A673 (cell line): Measurements from ENCODE around the gene SMAD3. TPM values are rescaled to one million over a fixed set of nuclear protein-coding genes. Genes with fewer than 3 reads are reported as not detected.

Source experiments
- BruUV-seq: library from RNA; stranded (reverse); fragments of 400-500 nt; replicated peaks from 2 replicates; lab custom pipeline; 2021; lab: Mats Ljungman, UMichigan
- CTCF ChIA-PET: fragments of 300-600 bp; sonication (Branson Sonifier 250); formaldehyde crosslinking; loops from one replicate; lab custom pipeline; 2022; ENCODE audit warnings: antibody characterized with exemption; lab: Charles Lee
- POLR2A ChIA-PET: fragments of 300-600 bp; sonication (Branson Sonifier 250); formaldehyde crosslinking; loops from one replicate; lab custom pipeline; 2022; ENCODE audit warnings: antibody characterized with exemption; ENCODE audit not compliant: low non-redundant PET; lab: Charles Lee
- DNase-seq: peaks from one replicate; pipeline ENCODE4 v3.0.0-alpha.2; 2015; ENCODE audit warnings: low spot score
- H3K27ac ChIP-seq: fragments of 200-600 bp; sonication (generic); 2 replicates; pipeline ENCODE4 v1.5.1; 2016; ENCODE audit warnings: mixed run types, low read depth, mild to moderate bottlenecking, mixed read lengths, antibody characterized with exemption, low read length; ENCODE audit not compliant: poor library complexity, severe bottlenecking
- H3K27me3 ChIP-seq: fragments of 200-600 bp; sonication (generic); replicated peaks from 2 replicates; pipeline ENCODE4 v1.6.1; 2017; ENCODE audit warnings: mixed run types, low read depth, mild to moderate bottlenecking, mixed read lengths, antibody characterized with exemption, low read length; ENCODE audit not compliant: insufficient read depth, poor library complexity
- H3K36me3 ChIP-seq: fragments of 200-600 bp; sonication (generic); 2 replicates; pipeline ENCODE4 v1.6.1; 2016; ENCODE audit warnings: mixed run types, mild to moderate bottlenecking, mixed read lengths, antibody characterized with exemption, low read length; ENCODE audit not compliant: insufficient read depth, poor library complexity, severe bottlenecking
- H3K4me1 ChIP-seq: fragments of 200-600 bp; sonication (generic); 2 replicates; pipeline ENCODE4 v1.6.1; 2017; ENCODE audit warnings: mixed run types, mild to moderate bottlenecking, mixed read lengths, antibody characterized with exemption, low read length; ENCODE audit not compliant: insufficient read depth, poor library complexity, severe bottlenecking
- H3K4me3 ChIP-seq: fragments of 200-600 bp; sonication (generic); 2 replicates; pipeline ENCODE4 v1.5.1; 2016; ENCODE audit warnings: low read depth, mixed run types, mild to moderate bottlenecking, mixed read lengths, low read length; ENCODE audit not compliant: poor library complexity, severe bottlenecking
- H3K9me3 ChIP-seq: fragments of 200-600 bp; sonication (generic); 2 replicates; pipeline ENCODE4 v1.6.1; 2016; ENCODE audit warnings: mixed run types, low read depth, mild to moderate bottlenecking, mixed read lengths, antibody characterized with exemption, low read length; ENCODE audit not compliant: poor library complexity, severe bottlenecking
- EZH2 ChIP-seq: fragments of 200-600 bp; sonication (generic); IDR thresholded peaks from 2 replicates; pipeline ENCODE4 v1.6.1; 2017; ENCODE audit warnings: borderline replicate concordance, low read depth, mild to moderate bottlenecking, mixed read lengths, antibody characterized with exemption, low read length; ENCODE audit not compliant: poor library complexity, severe bottlenecking
- intact Hi-C: fragments of 100-400 bp; cut with micrococcal nuclease; formaldehyde crosslinking; loops from one replicate; pipeline ENCODE4 v1.10.0; 2022; ENCODE audit not compliant: unreplicated experiment
- total RNA-seq: library from RNA; stranded (reverse); gene quantifications from 2 replicates; pipeline ENCODE4 v1.2.3, GENCODE V29; 2021
- TF ChIP-seq, protein P1 (sequence below): fragments of 300-800, 200-600 bp; sonication (generic); conservative IDR thresholded peaks from 2 replicates; pipeline ENCODE4 v1.5.1; 2017; ENCODE audit warnings: low read depth, mild to moderate bottlenecking, antibody characterized with exemption, low read length, moderate library complexity, mixed read lengths

The SMAD3 gene
- total RNA-seq, 1 experiment from 2014 or later, result 31.0 TPM

DNA sequence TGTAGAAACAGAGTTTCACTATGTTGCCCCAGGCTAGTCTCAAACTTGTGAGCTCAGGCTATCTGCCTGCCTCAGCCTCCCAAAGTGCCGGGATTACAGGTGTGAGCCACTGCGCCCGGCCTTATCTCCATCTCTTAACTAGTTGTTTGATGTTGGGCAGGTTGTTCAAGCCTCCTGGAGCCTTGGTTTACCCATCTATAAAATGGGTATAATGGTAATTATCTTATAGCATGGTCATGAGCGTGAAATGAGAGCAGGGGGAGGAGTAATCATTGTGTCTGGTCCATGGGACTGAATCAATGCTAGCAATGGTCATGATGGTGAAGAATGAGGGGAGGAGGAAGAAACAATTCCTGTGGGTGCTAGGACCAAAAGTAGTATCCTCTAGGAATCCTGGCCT, 32.0 kb downstream of the SMAD3 start:
- Histone ChIP-seq H3K36me3 (peaks cover 4% of the 10 kb centered on the region), H3K27ac (peak overlapping the region; percentile 83), H3K4me1 (peaks cover 42% of the 10 kb centered on the region)

DNA sequence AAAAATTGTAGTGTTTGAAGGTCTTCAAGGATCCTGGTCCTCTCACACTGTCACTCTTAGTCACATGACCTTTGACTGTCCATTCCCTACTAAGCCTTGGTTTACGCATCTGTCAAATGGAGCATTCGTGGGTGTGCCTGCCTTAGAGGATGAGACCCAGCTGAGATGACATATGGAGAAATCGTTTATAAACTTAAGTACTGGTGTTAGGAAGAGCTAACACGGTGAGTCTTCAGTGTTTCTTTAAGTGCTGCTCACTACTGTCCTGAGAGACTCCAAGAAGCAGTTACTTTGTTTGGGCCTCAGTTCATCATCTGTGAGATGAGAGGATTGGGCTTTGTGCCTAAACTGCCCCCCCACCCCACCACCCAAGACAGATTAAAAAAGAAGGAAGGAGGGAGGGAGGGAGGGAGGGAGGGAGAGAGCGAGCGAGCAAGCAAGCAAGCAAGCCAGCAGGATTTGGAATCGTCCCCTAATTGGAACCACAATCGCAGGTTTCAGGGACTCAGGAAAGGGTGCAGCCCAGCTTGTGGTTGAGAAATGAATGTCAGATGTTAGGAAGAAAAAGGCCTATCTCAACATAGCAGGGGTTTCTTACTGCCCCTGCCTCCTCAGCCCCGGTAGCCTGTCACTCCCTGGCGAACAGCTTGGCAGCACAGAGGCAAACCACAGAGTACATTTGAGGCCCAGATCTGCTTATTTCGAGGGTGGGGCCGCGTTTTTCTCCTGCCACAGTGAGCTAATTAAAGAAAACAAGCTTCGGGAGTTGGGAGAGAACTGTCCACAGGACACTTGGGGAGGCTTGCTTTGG, 32.7 kb downstream of the SMAD3 start:
- H3K4me1 ChIP-seq, result peaks cover 42% of the 10 kb centered on the region
- H3K27ac ChIP-seq, result peak overlapping the region; percentile 83
- TF ChIP-seq, protein P1, sequence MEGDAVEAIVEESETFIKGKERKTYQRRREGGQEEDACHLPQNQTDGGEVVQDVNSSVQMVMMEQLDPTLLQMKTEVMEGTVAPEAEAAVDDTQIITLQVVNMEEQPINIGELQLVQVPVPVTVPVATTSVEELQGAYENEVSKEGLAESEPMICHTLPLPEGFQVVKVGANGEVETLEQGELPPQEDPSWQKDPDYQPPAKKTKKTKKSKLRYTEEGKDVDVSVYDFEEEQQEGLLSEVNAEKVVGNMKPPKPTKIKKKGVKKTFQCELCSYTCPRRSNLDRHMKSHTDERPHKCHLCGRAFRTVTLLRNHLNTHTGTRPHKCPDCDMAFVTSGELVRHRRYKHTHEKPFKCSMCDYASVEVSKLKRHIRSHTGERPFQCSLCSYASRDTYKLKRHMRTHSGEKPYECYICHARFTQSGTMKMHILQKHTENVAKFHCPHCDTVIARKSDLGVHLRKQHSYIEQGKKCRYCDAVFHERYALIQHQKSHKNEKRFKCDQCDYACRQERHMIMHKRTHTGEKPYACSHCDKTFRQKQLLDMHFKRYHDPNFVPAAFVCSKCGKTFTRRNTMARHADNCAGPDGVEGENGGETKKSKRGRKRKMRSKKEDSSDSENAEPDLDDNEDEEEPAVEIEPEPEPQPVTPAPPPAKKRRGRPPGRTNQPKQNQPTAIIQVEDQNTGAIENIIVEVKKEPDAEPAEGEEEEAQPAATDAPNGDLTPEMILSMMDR, result no peak
- TF ChIP-seq EZH2, result no peak
- H3K27me3 ChIP-seq, result no peaks in the 10 kb centered on the region
- peaks cover 4% of the 10 kb centered on the region for H3K36me3 ChIP-seq
- H3K4me3 ChIP-seq, result no peak overlapping the region
- CTCF ChIA-PET, result no interaction called here
- intact Hi-C loops, result no loop called here
- no peaks in the 10 kb centered on the region for H3K9me3 ChIP-seq
- no TSS peak for BruUV-seq
- DNase-seq, result peak; percentile 76
- POLR2A ChIA-PET, result no interaction called here

More for the DNA sequence above, 32.0 kb downstream of the SMAD3 start:
- intact Hi-C loops, result no loop called here
- Histone ChIP-seq H3K4me3 (no peak overlapping the region), H3K9me3 (no peaks in the 10 kb centered on the region), H3K27me3 (no peaks in the 10 kb centered on the region)
- no TSS peak for BruUV-seq
- TF ChIP-seq, protein P1, result no peak
- no peak for TF ChIP-seq EZH2
- POLR2A ChIA-PET, result no interaction called here
- no peak for DNase-seq
- CTCF ChIA-PET, result no interaction called here

DNA sequence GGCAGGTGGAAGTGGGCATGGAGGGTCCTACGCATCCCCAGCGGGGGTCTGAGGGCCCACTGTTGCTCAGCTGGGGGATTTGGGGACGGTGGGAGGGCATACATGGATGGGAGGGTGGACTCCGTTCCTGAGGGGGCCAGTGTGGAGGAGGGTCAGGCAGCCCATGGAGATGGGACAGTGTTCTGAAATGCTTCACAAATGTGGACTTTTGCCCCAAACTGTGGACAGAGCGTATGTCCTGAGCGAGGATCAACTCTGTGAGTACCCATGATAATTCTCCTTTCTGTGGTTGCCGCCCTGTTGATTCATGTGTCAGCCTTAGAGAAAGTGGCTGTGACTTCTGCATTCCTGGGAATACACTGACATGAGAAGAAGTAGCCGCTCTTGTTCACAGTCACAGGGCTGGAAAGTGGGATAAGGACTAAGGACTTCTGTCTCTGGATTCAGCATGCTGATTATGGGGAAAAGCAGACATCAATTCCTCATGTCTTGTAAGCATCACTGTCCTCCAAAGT, 33.4 kb downstream of the SMAD3 start:
- Histone ChIP-seq H3K9me3 (no peaks in the 10 kb centered on the region), H3K27me3 (no peaks in the 10 kb centered on the region), H3K36me3 (peaks cover 4% of the 10 kb centered on the region), H3K27ac (peak overlapping the region; percentile 83), H3K4me1 (peaks cover 45% of the 10 kb centered on the region), H3K4me3 (no peak overlapping the region)
- TF ChIP-seq, protein P1, result no peak
- no peak for TF ChIP-seq EZH2
- ChIA-PET POLR2A (no interaction called here), CTCF (no interaction called here)
- intact Hi-C loops, result no loop called here
- BruUV-seq, result no TSS peak
- no peak for DNase-seq
